Adipose tissue (tissue), 3 donors: ENCODE data around the gene BCL2L1. TPM values are rescaled to one million over a fixed set of nuclear protein-coding genes. Genes with fewer than 3 reads are reported as not detected.
"Not testable (repeated sequence)": the region's sequence is repeated elsewhere in the genome, so short reads cannot be mapped to it uniquely, and the experiment has no call there.

Experiments used
- H3K27ac ChIP-seq: one replicate; pipeline ENCODE4 v1.5.1; 2013; ENCODE audit warnings: low read depth, low read length
- WGBS, 3 donors: extraction: QIAGEN DNeasy Blood & Tissue Kit; methylation state at CpG; one replicate each; pipeline ENCODE4 v1.1.7; 2013; 5-methylcytosine and 5-hydroxymethylcytosine counted together
- polyA plus RNA-seq, 3 donors: library from polyadenylated mRNA; stranded (reverse); fragments of 200-250 nt; gene quantifications; one replicate each; pipeline ENCODE4 v1.2.3, GENCODE V29; 2013
- donor health status: healthy with polysubstance abuse.
- donor health status: Bipolar disorder and iron deficiency.
- donor health status: healthy.

BCL2L1 gene
- polyA plus RNA-seq, 3 donors = 30.8 to 64.4 (median 63.7) TPM

- no peak overlapping the region for H3K27ac ChIP-seq
- 64 to 87% (median 83%) methylated on average over 3 of the region's 3 CpGs for WGBS, 3 donors
Measured at GRCh38 chr20:31640259-31640658, 82.4 kb downstream of the BCL2L1 start.

GRCh38 chr20:31638816-31639215 lies 83.9 kb downstream of the BCL2L1 start:
- 86 to 89% (median 87%) methylated on average over 4 of the region's 4 CpGs for WGBS, 3 donors
- H3K27ac ChIP-seq = no peak overlapping the region

GRCh38 chr20:31638317-31638716 lies 84.4 kb downstream of the BCL2L1 start:
- WGBS, 3 donors = 67 to 82% (median 74%) methylated on average over 4 of the region's 4 CpGs
- no peak overlapping the region for H3K27ac ChIP-seq

GRCh38 chr20:31637660-31638059 lies 85.0 kb downstream of the BCL2L1 start, which contains the start of gene COX4I2:
Gene COX4I2, plus strand, starts transcription at chr20:31637912. Its CDS starts 1,106 bp downstream, at chr20:31639018.
- 23 to 45% (median 39%) methylated on average over 31 to 34 of the region's 34 CpGs for WGBS, 3 donors
- no peak within 1 kb of the TSS for H3K27ac ChIP-seq

GRCh38 chr20:31633339-31633914 lies 89.2 kb downstream of the BCL2L1 start:
- WGBS, 3 donors = 80 to 87% (median 84%) methylated on average over 14 of the region's 14 CpGs
- H3K27ac ChIP-seq = no peak overlapping the region

GRCh38 chr20:31632548-31633338 lies 89.9 kb downstream of the BCL2L1 start:
- no peak overlapping the region for H3K27ac ChIP-seq
- WGBS, 3 donors = 92 to 97% (median 95%) methylated on average over 40 of the region's 40 CpGs

GRCh38 chr20:31630187-31630790 lies 92.4 kb downstream of the BCL2L1 start:
- H3K27ac ChIP-seq = no peak overlapping the region
- WGBS, 3 donors = 42 to 44% (median 43%) methylated on average over 2 of the region's 2 CpGs

GRCh38 chr20:31628057-31628456 lies 94.6 kb downstream of the BCL2L1 start:
- not testable (repeated sequence) for H3K27ac ChIP-seq
- 80 to 86% (median 82%) methylated on average over 2 of the region's 2 CpGs for WGBS, 3 donors

- WGBS, 3 donors = 83 to 87% (median 83%) methylated on average over 8 of the region's 8 CpGs
Measured at GRCh38 chr20:31626534-31626933, 96.1 kb downstream of the BCL2L1 start.

GRCh38 chr20:31623123-31623505 lies 99.6 kb downstream of the BCL2L1 start:
- WGBS, 3 donors = 96 to 99% (median 96%) methylated on average over 6 of the region's 6 CpGs
- not testable (repeated sequence) for H3K27ac ChIP-seq

More at GRCh38 chr20:31626534-31626933, 96.1 kb downstream of the BCL2L1 start:
- H3K27ac ChIP-seq = not testable (repeated sequence)

- WGBS, 3 donors = 85 to 93% (median 88%) methylated on average over 3 of the region's 3 CpGs
Measured at GRCh38 chr20:31620246-31620645, 102.4 kb downstream of the BCL2L1 start.

GRCh38 chr20:31617432-31618104 lies 105.1 kb downstream of the BCL2L1 start:
- WGBS, 3 donors = 60 to 85% (median 68%) methylated on average over 6 of the region's 6 CpGs
- H3K27ac ChIP-seq = no peak overlapping the region

More at GRCh38 chr20:31620246-31620645, 102.4 kb downstream of the BCL2L1 start:
- H3K27ac ChIP-seq = no peak overlapping the region

GRCh38 chr20:31615416-31615815 lies 107.3 kb downstream of the BCL2L1 start:
- no peak overlapping the region for H3K27ac ChIP-seq
- 88 to 94% (median 91%) methylated on average over 8 of the region's 8 CpGs for WGBS, 3 donors

Other genes with a start within 250 kb of the BCL2L1 start
- gene DEFB124, start 247.7 kb downstream of the BCL2L1 start, polyA plus RNA-seq = under 1 TPM in 2 of 3 donors, not detected in 1; 0.20 to 0.34 TPM
- gene REM1, start 247.6 kb downstream of the BCL2L1 start, polyA plus RNA-seq = 1 to 10 TPM in 2 of 3 donors, under 1 TPM in 1; 0.86 to 3.8 (median 3.7) TPM
- 100 to 1,000 TPM in 2 of 3 donors, 10 to 100 TPM in 1; 69.4 to 265 (median 105) TPM for gene HM13, start 208.4 kb downstream of the BCL2L1 start, polyA plus RNA-seq
- gene ID1, start 117.6 kb downstream of the BCL2L1 start, polyA plus RNA-seq = 100 to 1,000 TPM in 2 of 3 donors, 10 to 100 TPM in 1; 82.2 to 436 (median 301) TPM
- 10 to 100 TPM in 1 of 3 donors, 1 to 10 TPM in 2; 2.6 to 36.0 (median 9.3) TPM for gene COX4I2, start 85.0 kb downstream of the BCL2L1 start, polyA plus RNA-seq
- gene TPX2, start 16.4 kb upstream of the BCL2L1 start, polyA plus RNA-seq = under 1 TPM; 0.33 to 0.90 (median 0.56) TPM
- 10 to 100 TPM in 1 of 3 donors, under 1 TPM in 1, not detected in 1; 0.04 to 13.3 TPM for gene MYLK2, start 96.5 kb upstream of the BCL2L1 start, polyA plus RNA-seq
- gene FOXS1, start 122.7 kb upstream of the BCL2L1 start, polyA plus RNA-seq = 1 to 10 TPM in 1 of 3 donors, under 1 TPM in 2; 0.16 to 2.6 (median 0.22) TPM
- 1 to 10 TPM; 1.1 to 1.5 (median 1.5) TPM for gene DUSP15, start 147.7 kb upstream of the BCL2L1 start, polyA plus RNA-seq
- gene TTLL9, start 147.8 kb upstream of the BCL2L1 start, polyA plus RNA-seq = under 1 TPM in 2 of 3 donors, not detected in 1; 0.06 to 0.26 TPM
- 1 to 10 TPM; 7.7 to 8.1 (median 7.9) TPM for gene PDRG1, start 229.2 kb upstream of the BCL2L1 start, polyA plus RNA-seq
- under 1 TPM in 2 of 3 donors, not detected in 1; under 0.01 to 0.15 TPM for gene XKR7, start 245.3 kb upstream of the BCL2L1 start, polyA plus RNA-seq